CD1c-positive myeloid dendritic cell (primary cell): ENCODE measurements around the gene GAPT.

Experiments
- DNase-seq: peaks from one replicate; pipeline ENCODE4 v3.0.0-alpha.2; 2016; ENCODE audit errors: extremely low spot score

GAPT gene

GRCh38 chr5:58460732-58461286 lies 30.4 kb upstream of the GAPT start:
- DNase-seq, result peak; percentile 94

GRCh38 chr5:58462154-58462553 lies 29.1 kb upstream of the GAPT start:
- peak; percentile 29 for DNase-seq

- DNase-seq, result peak; percentile 82
Observed at GRCh38 chr5:58462623-58463230, 28.5 kb upstream of the GAPT start.

- peak; percentile 25 for DNase-seq
Observed at GRCh38 chr5:58466939-58467338, 24.3 kb upstream of the GAPT start.

GRCh38 chr5:58469896-58470295 lies 21.3 kb upstream of the GAPT start:
- DNase-seq, result peak; percentile 56

- no peak for DNase-seq
Observed at GRCh38 chr5:58475404-58475803, 15.8 kb upstream of the GAPT start.

GRCh38 chr5:58477760-58478376 lies 13.4 kb upstream of the GAPT start:
- peak; percentile 26 for DNase-seq

GRCh38 chr5:58481066-58481676 lies 10.1 kb upstream of the GAPT start:
- no peak for DNase-seq

- DNase-seq, result no peak
Observed at GRCh38 chr5:58481828-58482227, 9.4 kb upstream of the GAPT start.

- no peak for DNase-seq
Observed at GRCh38 chr5:58482536-58482935, 8.7 kb upstream of the GAPT start.

GRCh38 chr5:58484505-58484904 lies 6.7 kb upstream of the GAPT start:
- peak; percentile 19 for DNase-seq

GRCh38 chr5:58486290-58486689 lies 4.9 kb upstream of the GAPT start:
- peak; percentile 74 for DNase-seq

GRCh38 chr5:58490402-58491050 lies 709 bp upstream of the GAPT start:
- DNase-seq, result peak; percentile 19

GRCh38 chr5:58493141-58493540 lies 1.9 kb downstream of the GAPT start:
- DNase-seq, result no peak

- DNase-seq, result no peak
Observed at GRCh38 chr5:58496488-58496887, 5.3 kb downstream of the GAPT start.

GRCh38 chr5:58497386-58497785 lies 6.2 kb downstream of the GAPT start:
- no peak for DNase-seq

GRCh38 chr5:58497921-58498320 lies 6.7 kb downstream of the GAPT start:
- DNase-seq, result no peak

- DNase-seq, result peak; percentile 26
Observed at GRCh38 chr5:58498340-58498942, 7.2 kb downstream of the GAPT start.

- no peak for DNase-seq
Observed at GRCh38 chr5:58499231-58499630, 8.0 kb downstream of the GAPT start.

GRCh38 chr5:58499941-58500340 lies 8.7 kb downstream of the GAPT start:
- DNase-seq, result no peak

- DNase-seq, result no peak
Observed at GRCh38 chr5:58501778-58502417, 10.7 kb downstream of the GAPT start.
